Kidney (tissue), 14 donors: ENCODE data around the gene NEDD4. TPM values are rescaled to one million over a fixed set of nuclear protein-coding genes. Genes with fewer than 3 reads are reported as not detected.
"Not testable (repeated sequence)": the region's sequence is repeated elsewhere in the genome, so short reads cannot be mapped to it uniquely, and the experiment has no call there.

Experiments used
- DNase-seq, 5 donors: peaks; one replicate each; pipeline ENCODE4 v3.0.0-alpha.2; 2013 to 2020
- FAIRE-seq: peaks from 2 replicates; lab custom pipeline; 2012; peaks lifted over from hg19 to GRCh38; lab: Jason Lieb, UNC
- H3K27ac ChIP-seq, 2 donors: one replicate each; pipeline ENCODE4 v1.7.0; 2013; ENCODE audit warnings: low read depth in 2 of 2, low read length in 2 of 2, inconsistent platforms in 1 of 2
- H3K27me3 ChIP-seq: one replicate; pipeline ENCODE4 v1.7.1; 2013; ENCODE audit warnings: low read length, inconsistent platforms; ENCODE audit not compliant: control insufficient read depth, insufficient read depth
- H3K36me3 ChIP-seq, 3 donors: one replicate each; pipeline versions ENCODE4 v1.7.0 to v1.7.1; 2013; ENCODE audit warnings: low read length in 3 of 3, control low read depth in 1 of 3, inconsistent platforms in 1 of 3; ENCODE audit not compliant: insufficient read depth in 3 of 3, control insufficient read depth in 2 of 3
- H3K4me1 ChIP-seq, 3 donors: one replicate each; pipeline versions ENCODE4 v1.7.0 to v1.7.1; 2013; ENCODE audit warnings: low read length in 3 of 3, inconsistent platforms in 1 of 3, low read depth in 1 of 3; ENCODE audit not compliant: control insufficient read depth in 2 of 3, insufficient read depth in 2 of 3
- H3K4me3 ChIP-seq, 3 donors: one replicate each; pipeline versions ENCODE4 v1.7.0 to v1.8.1; 2013; ENCODE audit warnings: low read length in 3 of 3, control low read depth in 1 of 3, inconsistent platforms in 1 of 3
- H3K9ac ChIP-seq, 3 donors: one replicate each; pipeline versions ENCODE4 v1.7.0 to v1.7.1; 2013; ENCODE audit warnings: low read length in 3 of 3, control low read depth in 1 of 3, inconsistent platforms in 1 of 3
- H3K9me3 ChIP-seq, 3 donors: one replicate each; pipeline versions ENCODE4 v1.7.0 to v1.7.1; 2013; ENCODE audit warnings: low read length in 3 of 3, control low read depth in 1 of 3, inconsistent platforms in 1 of 3; ENCODE audit not compliant: control insufficient read depth in 2 of 3, insufficient read depth in 1 of 3
- intact Hi-C: fragments of 100-400 bp; cut with DNase I; formaldehyde crosslinking; loops from one replicate; pipeline ENCODE4 v1.11.1; 2022
- polyA plus RNA-seq: library from polyadenylated mRNA; stranded (reverse); fragments of 350-450 nt; fragmentation: Illumina TruSeq; extraction: RNeasy Lipid Tissue Mini Kit (QIAGEN cat#74804); gene quantifications from one replicate; pipeline ENCODE4 v1.2.3, GENCODE V29; 2014; ENCODE audit warnings: low read depth, low replicate concordance; ENCODE audit not compliant: insufficient read depth
- total RNA-seq: library from RNA; stranded (reverse); fragmentation: NEBNext Ultra II Directional; extraction: Animal tissue kit (Norgen Biotek cat#: 25700); gene quantifications from one replicate; pipeline ENCODE4 v1.2.1, GENCODE V29; 2021
- TF ChIP-seq, protein P1 (sequence below): IDR thresholded peaks from 3 replicates; pipeline ENCODE4 v1.5.1; 2012; ENCODE audit warnings: mild to moderate bottlenecking, moderate library complexity, borderline replicate concordance; ENCODE audit not compliant: insufficient read depth; ENCODE audit errors: extremely low read depth
- donor health status: control.
- donor health status: control.
- donor health status: control.
- donor health status: control.
- donor health status: control.
- donor health status: DM: yes; HTN: yes; CAD: no.
- donor health status: Normal renal cell carcinoma (clear cell type).

Gene NEDD4
- total and polyA plus RNA-seq, 2 donors from 2014 or later, result 3.3 to 22.3 TPM

DNA sequence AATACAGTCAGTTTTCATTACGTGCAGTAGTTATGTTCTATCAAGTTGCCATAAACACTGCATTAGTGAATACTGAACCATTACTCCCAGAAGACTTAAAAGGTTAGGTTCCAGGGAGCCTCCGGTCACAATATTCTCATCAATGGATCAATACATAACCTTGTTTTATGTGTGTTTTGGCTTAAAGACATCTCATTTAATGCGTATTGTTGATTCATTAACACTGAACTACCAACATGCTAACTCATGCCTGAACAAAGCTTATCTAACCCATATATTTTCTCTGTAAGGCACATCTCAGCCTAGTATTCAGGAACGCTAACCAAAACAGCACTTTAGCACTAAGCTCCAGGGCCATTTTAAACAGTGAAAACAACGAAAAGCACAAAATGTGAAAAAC lies 24.1 kb upstream of the NEDD4 start:
- DNase-seq (no peak), FAIRE-seq (no peak)
- Histone ChIP-seq H3K4me3 (no peak overlapping the region), H3K27me3 (no peaks in the 10 kb centered on the region), H3K4me1 (no peaks in the 10 kb centered on the region), H3K27ac (no peak overlapping the region), H3K9ac (no peak overlapping the region), H3K36me3 (no peaks in the 10 kb centered on the region), H3K9me3 (no peaks in the 10 kb centered on the region)
- intact Hi-C loops, result no loop called here
- TF ChIP-seq, protein P1, sequence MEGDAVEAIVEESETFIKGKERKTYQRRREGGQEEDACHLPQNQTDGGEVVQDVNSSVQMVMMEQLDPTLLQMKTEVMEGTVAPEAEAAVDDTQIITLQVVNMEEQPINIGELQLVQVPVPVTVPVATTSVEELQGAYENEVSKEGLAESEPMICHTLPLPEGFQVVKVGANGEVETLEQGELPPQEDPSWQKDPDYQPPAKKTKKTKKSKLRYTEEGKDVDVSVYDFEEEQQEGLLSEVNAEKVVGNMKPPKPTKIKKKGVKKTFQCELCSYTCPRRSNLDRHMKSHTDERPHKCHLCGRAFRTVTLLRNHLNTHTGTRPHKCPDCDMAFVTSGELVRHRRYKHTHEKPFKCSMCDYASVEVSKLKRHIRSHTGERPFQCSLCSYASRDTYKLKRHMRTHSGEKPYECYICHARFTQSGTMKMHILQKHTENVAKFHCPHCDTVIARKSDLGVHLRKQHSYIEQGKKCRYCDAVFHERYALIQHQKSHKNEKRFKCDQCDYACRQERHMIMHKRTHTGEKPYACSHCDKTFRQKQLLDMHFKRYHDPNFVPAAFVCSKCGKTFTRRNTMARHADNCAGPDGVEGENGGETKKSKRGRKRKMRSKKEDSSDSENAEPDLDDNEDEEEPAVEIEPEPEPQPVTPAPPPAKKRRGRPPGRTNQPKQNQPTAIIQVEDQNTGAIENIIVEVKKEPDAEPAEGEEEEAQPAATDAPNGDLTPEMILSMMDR, result no peak

DNA sequence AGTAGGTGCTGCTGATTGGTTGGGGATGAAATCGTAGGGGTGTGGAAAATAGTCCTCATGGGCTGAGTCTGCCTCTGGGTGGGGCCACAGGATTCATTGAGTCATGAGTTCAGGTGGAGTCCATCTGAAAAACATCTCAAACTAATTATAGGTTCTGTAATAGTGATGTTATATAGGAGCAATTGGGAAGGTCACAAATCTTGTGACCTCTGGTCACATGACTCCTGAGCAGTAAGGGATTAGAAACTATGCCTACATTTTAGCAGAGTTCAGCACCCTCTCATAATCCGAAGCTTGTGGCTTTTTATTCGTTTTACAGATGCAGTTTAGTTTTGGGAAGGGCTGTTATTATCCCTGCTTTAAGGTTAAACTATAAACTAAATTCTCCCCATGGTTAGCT lies 22.9 kb upstream of the NEDD4 start:
- H3K4me1 ChIP-seq, result no peaks in the 10 kb centered on the region
- H3K4me3 ChIP-seq, result no peak overlapping the region
- intact Hi-C loops, result no loop called here
- no peak overlapping the region for H3K27ac ChIP-seq
- TF ChIP-seq, protein P1, result no peak
- no peaks in the 10 kb centered on the region for H3K9me3 ChIP-seq
- H3K9ac ChIP-seq, result no peak overlapping the region
- DNase-seq, result no peak
- no peaks in the 10 kb centered on the region for H3K27me3 ChIP-seq
- FAIRE-seq, result no peak
- no peaks in the 10 kb centered on the region for H3K36me3 ChIP-seq

DNA sequence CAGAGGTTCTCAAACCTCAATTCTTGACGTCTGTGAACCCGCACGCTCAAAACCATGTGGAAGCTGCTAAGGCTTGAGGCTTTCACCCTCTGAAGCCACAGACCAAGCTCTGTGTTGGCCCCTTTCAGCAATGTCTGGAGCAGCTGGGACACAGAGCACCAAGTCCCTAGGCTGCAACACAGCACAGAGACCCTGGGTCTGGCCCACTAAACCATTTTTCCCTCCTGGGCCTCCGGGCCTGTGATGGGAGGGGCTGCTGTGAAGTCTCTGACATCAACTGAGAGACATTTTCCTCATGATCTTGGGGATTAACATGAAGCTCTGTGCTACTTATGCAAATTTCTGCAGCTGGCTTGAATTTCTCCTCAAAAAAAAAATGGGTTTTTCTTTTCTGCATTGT lies 21.3 kb upstream of the NEDD4 start:
- Histone ChIP-seq H3K9me3 (no peaks in the 10 kb centered on the region), H3K27me3 (no peaks in the 10 kb centered on the region), H3K27ac (no peak overlapping the region), H3K9ac (no peak overlapping the region), H3K4me3 (no peak overlapping the region), H3K4me1 (no peaks in the 10 kb centered on the region), H3K36me3 (no peaks in the 10 kb centered on the region)
- DNase-seq (no peak), FAIRE-seq (no peak)
- intact Hi-C loops, result no loop called here
- TF ChIP-seq, protein P1, result no peak

DNA sequence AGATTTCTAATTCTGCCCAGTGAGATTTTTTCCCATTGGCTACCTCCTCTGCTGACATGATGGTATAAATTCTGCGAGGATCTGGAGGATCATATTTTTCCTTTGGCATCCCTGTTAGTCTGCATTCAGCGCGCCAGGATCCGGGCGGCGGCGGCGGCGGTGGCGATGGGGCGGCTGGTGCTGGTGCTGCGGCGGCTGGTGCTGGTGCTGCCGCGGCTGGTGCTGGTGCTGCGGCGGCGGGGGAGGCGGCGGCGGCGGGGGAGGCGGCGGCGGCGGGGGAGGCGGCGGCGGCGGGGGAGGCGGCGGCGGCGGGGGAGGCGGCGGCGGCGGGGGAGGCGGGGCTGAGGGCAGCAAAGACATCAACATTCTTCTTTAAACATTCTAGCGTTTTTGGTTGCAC lies 13.6 kb upstream of the NEDD4 start:
- peak overlapping the region in 1 of 3 donors; percentile 33 for H3K4me3 ChIP-seq
- H3K9ac ChIP-seq, FAIRE-seq, H3K36me3 ChIP-seq, H3K27me3 ChIP-seq, intact Hi-C loops, H3K4me1 ChIP-seq, H3K27ac ChIP-seq, H3K9me3 ChIP-seq: not testable (repeated sequence)
- DNase-seq, result peak in 2 of 5 donors; percentile 21 to 27

DNA sequence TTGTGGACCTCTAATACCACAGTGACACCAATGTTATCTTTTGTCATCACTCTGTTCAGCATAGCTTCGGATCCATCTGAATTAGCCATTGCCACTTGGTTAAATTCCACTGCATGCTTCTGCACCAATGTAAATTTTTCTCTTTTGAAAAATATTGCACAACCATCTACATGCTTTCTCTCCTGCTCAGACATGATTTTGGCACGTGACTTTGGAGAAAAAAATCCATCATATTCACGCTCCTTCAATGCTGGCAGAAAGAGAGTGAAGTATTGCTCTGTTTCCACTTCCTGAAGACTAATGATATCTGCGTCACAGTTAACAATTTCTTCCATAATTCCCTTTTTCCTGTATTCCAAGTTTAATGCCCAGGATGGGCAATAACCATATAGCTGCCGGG lies 13.0 kb upstream of the NEDD4 start:
- H3K27ac ChIP-seq, H3K9me3 ChIP-seq, FAIRE-seq, H3K36me3 ChIP-seq, H3K9ac ChIP-seq, H3K4me3 ChIP-seq, H3K4me1 ChIP-seq, DNase-seq, intact Hi-C loops, H3K27me3 ChIP-seq: not testable (repeated sequence)

DNA sequence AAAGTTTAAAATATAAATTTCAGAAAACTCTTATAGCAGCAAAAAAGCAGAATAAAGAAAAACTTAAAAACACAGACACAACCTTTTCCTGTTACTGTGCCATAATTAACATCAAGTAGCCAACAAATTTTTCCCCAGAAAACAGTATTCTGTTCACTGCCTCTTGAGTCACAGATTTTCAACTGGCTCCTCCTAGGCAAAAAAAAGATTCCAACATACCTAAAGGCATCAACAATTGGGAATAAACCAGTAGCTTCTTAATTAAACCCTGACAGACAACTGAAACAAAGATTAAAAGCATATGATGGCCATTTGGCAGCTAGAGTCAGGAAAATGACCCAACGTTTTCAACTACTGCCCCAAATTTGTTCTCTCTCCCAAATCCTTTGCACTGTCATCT lies 10.9 kb upstream of the NEDD4 start:
- H3K9ac ChIP-seq, H3K27ac ChIP-seq, H3K36me3 ChIP-seq, H3K9me3 ChIP-seq, H3K4me3 ChIP-seq, intact Hi-C loops, DNase-seq, H3K27me3 ChIP-seq, FAIRE-seq, H3K4me1 ChIP-seq: not testable (repeated sequence)
